B cell (primary cell): ENCODE measurements around the gene GLRA3. TPM values are rescaled to one million over a fixed set of nuclear protein-coding genes. Genes with fewer than 3 reads are reported as not detected.

Experiments used
- ATAC-seq: fragments of 200-7000 bp; cut with Tn5 transposase; one replicate; pipeline ENCODE4 v1.10.0; 2021; ENCODE audit warnings: low read depth, mild to moderate bottlenecking, moderate number of reproducible peaks, moderate library complexity
- CTCF ChIA-PET: fragments of 350-600 bp; sonication (Branson Sonifier 250); formaldehyde crosslinking; loops from one replicate; lab custom pipeline; 2021; ENCODE audit warnings: antibody characterized with exemption, inconsistent platforms; lab: Charles Lee
- POLR2A ChIA-PET: fragments of 350-600 bp; sonication (Branson Sonifier 250); formaldehyde crosslinking; loops from one replicate; lab custom pipeline; 2021; ENCODE audit warnings: antibody characterized with exemption; lab: Charles Lee
- DNase-seq: peaks from one replicate; pipeline ENCODE4 v3.0.0; 2013
- H2AFZ ChIP-seq: 2 replicates; pipeline ENCODE4 v1.6.1; 2012; ENCODE audit warnings: mild to moderate bottlenecking, low read depth, low read length; ENCODE audit not compliant: insufficient read depth, poor library complexity, severe bottlenecking
- H3K27ac ChIP-seq, 2 donors: 1 replicate in 1 of 2; 2 replicates in 1 of 2; pipeline ENCODE4 v1.5.1; 2012 to 2013; ENCODE audit warnings: low read length in 2 of 2, mild to moderate bottlenecking in 2 of 2, moderate library complexity in 1 of 2
- H3K27me3 ChIP-seq, 4 experiments: fragments of 200-600 bp in 1 of 4; sonication (generic) in 1 of 4; replicated peaks in 1 of 4; 1 replicate in 2 of 4; 2 replicates in 2 of 4; pipeline versions ENCODE4 v1.6.1 to v1.7.0; 2013 to 2016; ENCODE audit warnings: low read length in 3 of 4, mild to moderate bottlenecking in 2 of 4, mixed read lengths in 1 of 4, moderate library complexity in 1 of 4; ENCODE audit not compliant: insufficient read depth in 4 of 4, control insufficient read depth in 3 of 4; ENCODE audit errors: control extremely low read depth in 1 of 4
- H3K36me3 ChIP-seq, 2 experiments: replicated peaks in 1 of 2; 1 replicate in 1 of 2; 2 replicates in 1 of 2; pipeline versions ENCODE4 v1.6.1 to v1.7.1; 2013; ENCODE audit warnings: low read length in 1 of 2; ENCODE audit not compliant: insufficient read depth in 2 of 2, control insufficient read depth in 1 of 2; ENCODE audit errors: control extremely low read depth in 1 of 2, extremely low read depth in 1 of 2
- H3K4me1 ChIP-seq, 2 donors: fragments of 200-600 bp in 1 of 2; sonication (generic) in 1 of 2; 1 replicate in 1 of 2; 2 replicates in 1 of 2; pipeline versions ENCODE4 v1.5.1 to v1.6.1; 2013 to 2017; ENCODE audit warnings: low read length in 2 of 2; ENCODE audit not compliant: control insufficient read depth in 2 of 2, insufficient read depth in 2 of 2
- H3K4me2 ChIP-seq: replicated peaks from 2 replicates; pipeline ENCODE3; 2012; ENCODE audit warnings: mild to moderate bottlenecking, low read depth, low read length; ENCODE audit not compliant: poor library complexity, severe bottlenecking
- H3K4me3 ChIP-seq, 5 experiments: fragments of 200-600 bp in 1 of 5; sonication (generic) in 1 of 5; 1 replicate in 3 of 5; 2 replicates in 2 of 5; pipeline versions ENCODE4 v1.5.1 to v1.7.0; 2011 to 2016; ENCODE audit warnings: low read length in 4 of 5, mild to moderate bottlenecking in 4 of 5, low read depth in 2 of 5, control low read depth in 1 of 5, moderate library complexity in 1 of 5; ENCODE audit not compliant: insufficient read depth in 1 of 5; ENCODE audit errors: control extremely low read depth in 1 of 5, extremely low read depth in 1 of 5
- H3K79me2 ChIP-seq: fragments of 200-600 bp; sonication (generic); one replicate; pipeline ENCODE4 v1.6.0; 2016; ENCODE audit warnings: low read length; ENCODE audit not compliant: control insufficient read depth, insufficient read depth
- H3K9ac ChIP-seq: fragments of 200-600 bp; sonication (generic); 2 replicates; pipeline ENCODE4 v1.6.1; 2017; ENCODE audit warnings: mild to moderate bottlenecking, low read length, moderate library complexity
- H3K9me3 ChIP-seq, 3 donors: one replicate each; pipeline versions ENCODE4 v1.6.1 to v1.7.1; 2013; ENCODE audit warnings: low read length in 2 of 3; ENCODE audit not compliant: control insufficient read depth in 2 of 3, insufficient read depth in 1 of 3; ENCODE audit errors: control extremely low read depth in 1 of 3
- H4K20me1 ChIP-seq: 2 replicates; pipeline ENCODE4 v1.6.0; 2012; ENCODE audit warnings: mild to moderate bottlenecking, low read length; ENCODE audit not compliant: insufficient read depth, control insufficient read depth, poor library complexity, severe bottlenecking
- H3K27ac Mint-ChIP-seq: one replicate; pipeline ENCODE4 v1.8.0; 2021; ENCODE audit warnings: mixed read lengths
- H3K27me3 Mint-ChIP-seq: one replicate; pipeline ENCODE4 v1.8.0; 2021; ENCODE audit warnings: mixed read lengths
- H3K4me1 Mint-ChIP-seq: one replicate; pipeline ENCODE4 v1.8.0; 2021; ENCODE audit warnings: mixed read lengths
- H3K4me3 Mint-ChIP-seq: one replicate; pipeline ENCODE4 v1.8.0; 2021; ENCODE audit warnings: mixed read lengths
- H3K9me3 Mint-ChIP-seq: one replicate; pipeline ENCODE4 v1.8.0; 2022; ENCODE audit warnings: mixed read lengths; ENCODE audit not compliant: insufficient read depth
- CTCF ChIP-seq: fragments of 200-600 bp; IDR thresholded peaks from one replicate; pipeline ENCODE4 v1.8.0; 2022; ENCODE audit warnings: antibody characterized with exemption, mild to moderate bottlenecking
- EZH2 ChIP-seq: IDR thresholded peaks from 2 replicates; pipeline ENCODE4 v1.6.1; 2012; ENCODE audit warnings: borderline replicate concordance, low read depth, mild to moderate bottlenecking, moderate library complexity, low read length; ENCODE audit not compliant: insufficient read depth, poor library complexity, severe bottlenecking
- WGBS: methylation state at CpG from one replicate; pipeline ENCODE4 v1.1.5; 2013; ENCODE audit warnings: missing lambda C conversion rate; ENCODE audit not compliant: insufficient coverage; 5-methylcytosine and 5-hydroxymethylcytosine counted together
- intact Hi-C: fragments of 100-400 bp; cut with micrococcal nuclease; formaldehyde crosslinking; loops from one replicate; pipeline ENCODE4 v1.10.0; 2022
- polyA plus RNA-seq: library from polyadenylated mRNA; depleted of rRNA; stranded (reverse); fragments of >200 nt; gene quantifications from 2 replicates; pipeline ENCODE4 v1.2.3, GENCODE V29; 2012
- total RNA-seq, 2 donors: library from RNA; stranded (reverse); fragments of 120-200 nt in 1 of 2; gene quantifications; 1 replicate in 1 of 2; 2 replicates in 1 of 2; pipeline versions ENCODE4 v1.2.3 to v1.2.4, GENCODE V29; 2013 to 2022

Gene GLRA3
- total and polyA plus RNA-seq, 2 donors (not counting 1 experiment from before 2014, with no cell fraction given) = 0.12 to 0.30 TPM

GRCh38 chr4:174763454-174764104 is 65.5 kb downstream of the GLRA3 start:
- H2AFZ ChIP-seq = no peak overlapping the region
- ATAC-seq (no peak), DNase-seq (no peak)
- H3K4me2 ChIP-seq = no peak overlapping the region
- TF ChIP-seq EZH2 (no peak), CTCF (no peak)
- intact Hi-C loops = loop anchor here (5.0 kb wide), 1 partner anchor 774 kb away; no protein-coding TSS in a partner anchor
- H3K36me3 ChIP-seq = no peaks in the 10 kb centered on the region
- H3K79me2 ChIP-seq = no peaks in the 10 kb centered on the region
- H3K4me1 Mint-ChIP-seq = no peaks in the 10 kb centered on the region
- H3K4me3 Mint-ChIP-seq = no peak overlapping the region
- no peaks in the 10 kb centered on the region for H3K9me3 ChIP-seq
- CTCF ChIA-PET = interaction anchor here (0.7 to 2.3 kb wide), 4 partner anchors 12 to 1577 kb away, joined by 5 to 19 read pairs (median 5); no protein-coding TSS in a partner anchor
- no peak overlapping the region for H3K9ac ChIP-seq
- no peaks in the 10 kb centered on the region for H3K27me3 Mint-ChIP-seq
- no peaks in the 10 kb centered on the region for H4K20me1 ChIP-seq
- WGBS = 71% methylated on average over 1 of the region's 4 CpGs
- no peaks in the 10 kb centered on the region for H3K9me3 Mint-ChIP-seq
- H3K27ac ChIP-seq = no peak overlapping the region
- no peaks in the 10 kb centered on the region for H3K4me1 ChIP-seq
- POLR2A ChIA-PET = no interaction called here
- no peak overlapping the region for H3K4me3 ChIP-seq
- H3K27me3 ChIP-seq = no peaks in the 10 kb centered on the region
- no peak overlapping the region for H3K27ac Mint-ChIP-seq

GRCh38 chr4:174761451-174761850 is 67.6 kb downstream of the GLRA3 start:
- POLR2A ChIA-PET = no interaction called here
- H3K4me1 Mint-ChIP-seq = no peaks in the 10 kb centered on the region
- Histone ChIP-seq H3K27me3 (no peaks in the 10 kb centered on the region), H3K9me3 (no peaks in the 10 kb centered on the region), H3K36me3 (no peaks in the 10 kb centered on the region), H3K4me2 (no peak overlapping the region), H2AFZ (no peak overlapping the region), H3K9ac (no peak overlapping the region), H4K20me1 (no peaks in the 10 kb centered on the region), H3K4me1 (no peaks in the 10 kb centered on the region), H3K4me3 (no peak overlapping the region), H3K27ac (no peak overlapping the region), H3K79me2 (no peaks in the 10 kb centered on the region)
- H3K27me3 Mint-ChIP-seq = no peaks in the 10 kb centered on the region
- no peaks in the 10 kb centered on the region for H3K9me3 Mint-ChIP-seq
- ATAC-seq (no peak), DNase-seq (no peak)
- H3K4me3 Mint-ChIP-seq = no peak overlapping the region
- CTCF ChIA-PET = interaction anchor here (0.9 kb wide), 1 partner anchor 775 kb away, joined by 3 read pairs; no protein-coding TSS in a partner anchor
- WGBS = no CpG with 5 or more reads among the region's 1 CpG
- intact Hi-C loops = loop anchor here (5.0 kb wide), 1 partner anchor 776 kb away; no protein-coding TSS in a partner anchor
- H3K27ac Mint-ChIP-seq = no peak overlapping the region
- no peak for TF ChIP-seq CTCF
- no peak for TF ChIP-seq EZH2
